Measurements from ENCODE around the gene ANO4. TPM values are rescaled to one million over a fixed set of nuclear protein-coding genes. Genes with fewer than 3 reads are reported as not detected.

ANO4 gene
- total and polyA plus RNA-seq, 2 of the 8 experiments (the other 6 are each of a cell fraction or from before 2014, with no cell fraction given), result 1.1 to 3.4 TPM

- H3K23ac ChIP-seq (ENCODE audit: insufficient read length), result no peak overlapping the region
- H3K18ac ChIP-seq (ENCODE audit: extremely low read depth, low read length), result no peak overlapping the region
- H3K4me1 ChIP-seq (replicated peaks in 1 of 4; ENCODE audit: control insufficient read depth in 3 of 4, insufficient read depth in 4 of 4, low read length in 3 of 4), result no peaks in the 10 kb centered on the region
- no peak overlapping the region for H4K5ac ChIP-seq (ENCODE audit: insufficient read length, low read depth, low read length)
- no peak overlapping the region for H2BK15ac ChIP-seq (ENCODE audit: low read length)
- H3K4me3 ChIP-seq (ENCODE audit: extremely low read depth in 1 of 4, insufficient read depth in 2 of 4, low read depth in 3 of 4, low read length in 4 of 4), result no peak overlapping the region
- no peak for TF ChIP-seq SUZ12 (IDR thresholded peaks at IDR 0.05; ENCODE audit: low read length)
- no peak for TF ChIP-seq CTBP2 (IDR thresholded peaks at IDR 0.05; ENCODE audit: borderline replicate concordance, insufficient read depth, insufficient read length, low read length)
- TF ChIP-seq BACH1 (IDR thresholded peaks at IDR 0.05; ENCODE audit: low read length), result no peak
- TF ChIP-seq HDAC2 (IDR thresholded peaks at IDR 0.05; ENCODE audit: borderline replicate concordance in 1 of 2, low read depth in 2 of 2, low read length in 2 of 2), result no peak
- CTCF ChIA-PET (ENCODE audit: partially characterized antibody), result no interaction called here
- H3K9ac ChIP-seq (replicated peaks in 1 of 4; ENCODE audit: extremely low read depth in 1 of 4, low read depth in 3 of 4, low read length in 3 of 4), result no peak overlapping the region
- H4K20me1 ChIP-seq (replicated peaks in 1 of 2; ENCODE audit: control insufficient read depth in 1 of 2, insufficient read depth in 2 of 2, low read length in 2 of 2), result no peaks in the 10 kb centered on the region
- H2AFZ ChIP-seq (ENCODE audit: low read length), result no peak overlapping the region
- H3K27me3 ChIP-seq (replicated peaks in 1 of 4; ENCODE audit: control insufficient read depth in 3 of 4, extremely low read depth in 1 of 4, insufficient read depth in 3 of 4, low read length in 3 of 4), result peaks cover 0 to 1% (median 0%) of the 10 kb centered on the region in 4 experiments; a peak in 1 of 7 replicates
- H3K14ac ChIP-seq (ENCODE audit: insufficient read length), result no peak overlapping the region
- H3K36me3 ChIP-seq (ENCODE audit: control insufficient read depth in 2 of 4, insufficient read depth in 4 of 4, low read length in 3 of 4), result no peaks in the 10 kb centered on the region
- no peak overlapping the region for H3K4me2 ChIP-seq (ENCODE audit: insufficient read depth in 1 of 2, low read depth in 2 of 2, low read length in 2 of 2)
- no peak overlapping the region for H2BK20ac ChIP-seq (ENCODE audit: low read length)
- no peak overlapping the region for H4K8ac ChIP-seq (ENCODE audit: extremely low read depth, insufficient read depth, low read length)
- H3K79me1 ChIP-seq (ENCODE audit: low read depth, low read length), result no peaks in the 10 kb centered on the region
- H3K9me3 ChIP-seq (ENCODE audit: insufficient read depth in 2 of 2, low read depth in 1 of 2, low read length in 1 of 2), result no peaks in the 10 kb centered on the region
- H3K23me2 ChIP-seq (ENCODE audit: low read depth, low read length), result no peaks in the 10 kb centered on the region
- H3K56ac ChIP-seq (replicated peaks; ENCODE audit: insufficient read length, low read depth, low read length), result no peak overlapping the region
- no peak overlapping the region for H3K4ac ChIP-seq (replicated peaks; ENCODE audit: insufficient read length, low read depth, low read length)
- no peak overlapping the region for H3K27ac ChIP-seq (ENCODE audit: low read depth, low read length)
- no peak overlapping the region for H2BK12ac ChIP-seq (ENCODE audit: low read depth, low read length)
- WGBS, 2 experiments (ENCODE audit: extremely low coverage in 1 of 2, insufficient coverage in 1 of 2, insufficient read length in 1 of 2, insufficient replicate concordance in 2 of 2, low coverage in 1 of 2, low lambda C conversion rate in 2 of 2, missing lambda C conversion rate in 1 of 2), result 90% methylated on average over 8 of the region's 8 CpGs; no CpG with 5 or more reads in 1 of the 2 experiments
- FAIRE-seq (no peak), DNase-seq (ENCODE audit: low read depth in 1 of 2, low spot score in 2 of 2) (no peak)
- no peak overlapping the region for H2BK120ac ChIP-seq (replicated peaks; ENCODE audit: low read depth, low read length)
- H2BK5ac ChIP-seq (ENCODE audit: low read depth, low read length), result no peak overlapping the region
- no peak overlapping the region for H4K91ac ChIP-seq (replicated peaks; ENCODE audit: insufficient read length, low read length)
- no peaks in the 10 kb centered on the region for H3K79me2 ChIP-seq (ENCODE audit: control insufficient read depth in 1 of 2, insufficient read depth in 2 of 2, low read length in 2 of 2)
- H2AK5ac ChIP-seq (ENCODE audit: low read depth, low read length), result no peak overlapping the region
- POLR2A ChIA-PET (ENCODE audit: partially characterized antibody), result no interaction called here
Measured at GRCh38 chr12:101042211-101042610, 247.6 kb downstream of the ANO4 start.
